GM18511 (cell line): ENCODE results near the gene B3GNT5.
"Not testable (repeated sequence)": the region's sequence is repeated elsewhere in the genome, so short reads cannot be mapped to it uniquely, and the experiment has no call there.

ENCODE experiments used
- ATAC-seq: cut with Tn5 transposase; IDR thresholded peaks from one replicate; pipeline ENCODE4 v1.9.1; 2021; ENCODE audit warnings: mild to moderate bottlenecking, moderate library complexity; ENCODE audit not compliant: unreplicated experiment

Gene B3GNT5

DNA sequence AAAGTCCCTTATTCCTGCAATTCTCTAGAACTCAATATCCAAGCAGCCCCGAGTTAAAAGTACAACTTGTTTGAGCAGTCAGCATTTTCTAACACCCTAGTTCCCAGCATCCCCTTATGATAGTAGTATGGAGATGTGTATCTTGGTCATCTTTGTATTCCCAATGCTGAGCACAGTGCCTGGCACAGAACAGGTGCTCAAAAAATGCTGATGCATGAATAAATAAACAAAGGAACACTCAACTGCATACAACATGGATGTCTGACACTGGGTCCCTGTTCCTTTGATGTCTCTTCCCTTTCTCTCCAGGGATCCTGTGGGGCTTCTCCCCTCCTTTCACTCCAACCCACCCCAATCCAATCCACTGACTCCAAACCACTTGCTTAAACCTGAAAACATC is 23.9 kb upstream of the B3GNT5 start:
- ATAC-seq: no peak

- ATAC-seq: not testable (repeated sequence)
Observed at GRCh38 chr3:183230251-183230650, 22.8 kb upstream of the B3GNT5 start.

DNA sequence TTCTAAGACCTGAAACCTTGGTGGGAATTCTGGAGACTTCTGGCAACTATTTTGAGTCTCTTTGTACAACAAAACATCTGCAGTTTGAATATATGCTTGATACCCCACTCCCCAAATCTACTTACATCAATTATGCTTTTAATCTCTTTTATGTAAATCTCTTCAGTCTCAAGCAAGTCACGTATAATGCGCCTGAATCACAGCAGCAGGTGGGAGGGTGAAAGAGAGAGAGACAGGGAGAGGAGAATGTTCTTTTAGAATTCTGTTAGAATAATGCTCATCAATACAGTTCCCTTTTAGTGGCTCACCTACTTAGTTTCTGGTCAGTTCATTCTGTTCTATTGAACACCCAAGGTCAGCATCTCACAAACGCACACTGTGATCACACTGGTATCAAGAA is 22.2 kb upstream of the B3GNT5 start:
- ATAC-seq: no peak

DNA sequence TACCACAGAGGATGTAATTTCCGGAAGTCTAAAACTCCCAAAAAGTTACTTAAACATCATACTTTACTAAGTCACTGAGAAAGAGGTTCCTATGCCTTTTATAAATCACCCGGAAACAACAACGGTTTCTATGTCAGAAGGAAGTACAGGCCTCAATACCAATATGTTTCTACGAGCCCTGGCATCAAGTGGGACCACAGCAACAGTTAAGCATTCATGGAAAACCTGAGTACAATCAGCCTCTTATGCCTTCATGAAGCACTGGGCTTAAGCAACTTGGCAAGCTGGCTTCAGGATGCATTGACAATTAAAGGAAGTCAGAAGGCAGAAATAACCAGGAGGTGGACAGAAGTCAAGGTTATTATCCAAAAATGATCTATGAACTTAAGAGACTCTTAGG is 19.1 kb upstream of the B3GNT5 start:
- no peak for ATAC-seq

DNA sequence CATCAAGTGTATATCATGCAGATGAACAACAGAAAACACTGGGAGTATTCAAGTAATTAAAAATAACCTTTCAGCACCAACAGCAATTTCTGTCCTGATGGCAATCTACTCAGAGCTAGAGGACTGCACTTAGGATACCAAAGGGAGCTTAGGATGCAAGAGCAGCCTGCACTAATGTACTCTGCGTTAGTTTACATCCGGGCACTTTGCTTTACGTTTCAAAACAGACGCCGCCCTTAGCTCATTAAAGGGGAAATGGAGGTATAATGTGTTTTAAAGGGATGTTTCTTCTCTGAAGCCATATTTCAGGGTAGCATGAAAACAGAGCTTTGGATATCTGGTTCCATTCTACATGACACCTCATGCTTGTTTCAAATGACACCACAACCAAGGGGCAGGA is 14.0 kb upstream of the B3GNT5 start:
- ATAC-seq: no peak

GRCh38 chr3:183242431-183242830 is 10.6 kb upstream of the B3GNT5 start:
- no peak for ATAC-seq

- no peak for ATAC-seq
Observed at GRCh38 chr3:183244219-183244618, 8.8 kb upstream of the B3GNT5 start.

DNA sequence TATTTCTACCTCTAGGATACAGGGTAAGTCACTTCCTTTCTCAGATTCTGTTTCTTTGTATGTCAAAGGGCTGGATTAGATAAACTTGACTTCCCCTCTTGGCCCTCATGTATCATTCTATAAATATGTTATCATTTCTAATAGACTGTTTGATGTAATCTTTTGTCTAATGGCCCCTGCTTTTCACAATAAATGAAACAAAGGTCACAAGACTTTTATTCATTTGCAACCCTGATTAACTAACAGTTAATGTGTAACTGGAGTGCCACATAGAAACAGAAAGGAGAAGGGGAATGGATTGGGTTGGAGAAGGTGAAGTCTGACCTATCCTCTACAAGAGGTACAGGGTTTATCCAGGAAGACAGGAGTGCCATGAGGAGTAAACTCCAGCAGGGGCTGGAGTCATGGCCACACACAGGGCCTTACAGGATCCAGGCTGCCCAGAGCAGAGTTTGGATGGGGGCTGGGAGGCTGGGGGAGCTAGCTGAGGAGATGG is 8.0 kb upstream of the B3GNT5 start:
- ATAC-seq: no peak

GRCh38 chr3:183247011-183247589 is 6.0 kb upstream of the B3GNT5 start:
- no peak for ATAC-seq

- ATAC-seq: no peak
Observed at GRCh38 chr3:183249006-183249718, 3.9 kb upstream of the B3GNT5 start.

- ATAC-seq: no peak
Observed at GRCh38 chr3:183252118-183252782, 803 bp upstream of the B3GNT5 start.

DNA sequence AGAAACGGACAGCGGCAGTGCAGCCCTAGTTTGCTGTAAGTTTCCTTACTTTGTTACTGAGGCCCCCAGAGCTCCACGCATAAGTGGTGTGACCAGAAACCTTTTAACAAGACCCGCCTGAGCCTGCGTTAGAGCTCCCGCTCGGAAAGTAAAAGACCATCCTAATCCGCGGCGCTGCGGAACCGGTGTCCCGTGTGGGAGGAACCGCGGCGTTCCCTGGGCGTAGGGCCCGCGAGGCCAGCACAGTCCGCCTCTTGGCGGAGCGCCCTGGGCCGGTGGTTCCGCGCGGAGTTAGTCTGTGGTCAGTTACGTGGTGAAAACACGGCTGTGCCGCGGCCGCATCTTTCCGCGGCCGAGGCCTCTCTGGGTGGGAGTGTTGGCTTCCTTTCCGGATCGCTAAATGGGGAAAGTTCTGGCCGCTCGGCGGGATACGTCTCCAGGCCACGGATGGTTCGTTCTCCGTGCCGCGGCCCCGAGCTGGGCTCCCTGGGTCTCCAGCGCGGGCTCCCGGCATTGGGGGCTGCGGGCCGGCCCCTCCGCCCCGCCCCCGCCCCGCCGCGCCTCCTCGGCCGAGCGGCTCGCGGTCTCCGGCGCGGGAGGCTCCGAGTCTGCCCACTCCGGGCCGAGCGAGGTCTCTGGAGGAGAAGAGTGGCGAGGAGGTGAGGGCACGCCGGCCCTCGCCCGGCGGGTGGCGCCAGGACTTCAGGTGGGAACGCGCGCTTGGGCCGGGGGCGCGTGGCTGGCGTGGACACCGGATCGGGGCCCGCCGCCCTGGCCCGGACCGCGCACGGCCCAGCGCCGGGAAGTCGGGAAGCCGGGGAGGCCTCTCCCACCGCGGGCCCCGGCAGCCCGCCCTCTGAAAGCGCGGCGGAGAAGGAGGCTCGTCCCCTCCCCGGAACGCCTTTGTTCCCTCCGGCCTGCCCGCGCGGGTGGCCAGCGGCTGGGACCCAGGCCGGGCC is 754 bp downstream of the B3GNT5 start:
- no peak for ATAC-seq

- no peak for ATAC-seq
Observed at GRCh38 chr3:183254487-183255347, 1.7 kb downstream of the B3GNT5 start.

GRCh38 chr3:183255348-183255730 is 2.3 kb downstream of the B3GNT5 start:
- ATAC-seq: no peak

DNA sequence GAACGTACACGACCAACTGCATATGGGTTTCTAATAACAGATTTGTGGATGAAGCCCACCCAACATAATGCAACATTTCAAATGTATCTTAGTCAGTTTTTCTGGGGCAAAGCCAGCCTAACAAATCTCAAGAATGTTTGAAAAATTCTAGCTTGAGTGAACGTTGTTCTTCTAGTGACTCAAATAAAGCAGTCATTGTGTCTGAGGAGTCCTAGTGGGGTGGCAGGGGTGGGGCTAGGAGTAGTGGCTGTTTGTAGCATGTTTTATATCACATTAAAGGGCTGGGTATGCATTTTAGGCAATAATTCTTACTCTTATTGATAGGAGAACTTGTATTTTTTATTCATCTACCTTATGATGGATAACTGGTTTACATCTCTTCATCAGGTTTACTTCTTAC is 6.0 kb downstream of the B3GNT5 start:
- ATAC-seq: no peak

DNA sequence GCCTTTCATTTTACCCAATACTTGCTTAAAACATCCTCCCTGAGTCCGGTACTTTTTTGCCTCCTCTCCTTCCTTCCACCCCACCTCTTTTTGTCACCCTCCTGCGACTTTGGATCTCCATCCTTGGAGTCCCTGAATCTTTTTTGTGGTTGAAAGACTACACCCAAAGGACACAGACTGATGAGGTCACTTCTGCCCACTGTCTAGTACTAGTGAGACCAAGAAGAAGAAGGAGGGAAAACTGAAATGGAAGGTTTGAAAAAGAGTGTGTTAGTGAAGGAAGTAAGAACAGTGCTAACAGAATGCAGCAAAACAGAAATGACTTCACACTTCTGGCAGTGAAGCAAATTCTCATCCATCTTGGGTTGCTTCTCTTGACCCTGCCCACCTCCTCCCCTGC is 6.6 kb downstream of the B3GNT5 start:
- ATAC-seq: no peak

DNA sequence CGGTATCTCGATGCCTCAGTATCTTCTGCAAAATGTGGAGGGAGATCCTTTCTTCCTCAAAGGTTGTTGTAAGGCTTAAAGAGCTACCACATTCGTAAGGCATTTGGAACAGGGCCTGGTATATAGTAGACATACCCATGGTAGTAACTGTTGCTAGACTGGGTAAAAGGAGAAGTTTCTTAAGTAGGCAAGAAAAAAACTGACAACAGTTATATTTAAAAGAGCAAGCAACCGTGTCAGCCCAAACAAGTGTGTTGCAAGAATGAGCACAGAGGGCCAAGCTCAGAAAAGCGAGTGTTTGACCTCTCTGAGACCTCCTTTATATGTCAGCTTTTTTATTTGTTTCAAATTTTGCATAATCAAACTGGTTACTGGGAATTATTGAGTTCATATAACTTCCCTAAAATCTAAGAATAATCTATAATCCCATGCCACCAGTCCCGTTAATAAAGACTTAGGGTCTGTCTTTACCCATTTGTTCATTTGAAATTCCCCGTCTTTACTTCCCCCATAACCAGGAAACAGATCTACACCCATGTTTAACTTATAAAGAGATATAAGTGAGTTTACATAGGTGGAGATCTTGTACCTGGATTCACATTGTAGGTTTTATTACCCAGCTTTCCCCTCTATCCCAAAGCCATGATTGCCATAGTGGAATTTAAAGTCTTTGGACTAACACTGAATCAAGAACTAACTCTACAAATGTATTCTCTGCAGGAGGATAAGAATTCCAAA is 7.3 kb downstream of the B3GNT5 start:
- no peak for ATAC-seq

DNA sequence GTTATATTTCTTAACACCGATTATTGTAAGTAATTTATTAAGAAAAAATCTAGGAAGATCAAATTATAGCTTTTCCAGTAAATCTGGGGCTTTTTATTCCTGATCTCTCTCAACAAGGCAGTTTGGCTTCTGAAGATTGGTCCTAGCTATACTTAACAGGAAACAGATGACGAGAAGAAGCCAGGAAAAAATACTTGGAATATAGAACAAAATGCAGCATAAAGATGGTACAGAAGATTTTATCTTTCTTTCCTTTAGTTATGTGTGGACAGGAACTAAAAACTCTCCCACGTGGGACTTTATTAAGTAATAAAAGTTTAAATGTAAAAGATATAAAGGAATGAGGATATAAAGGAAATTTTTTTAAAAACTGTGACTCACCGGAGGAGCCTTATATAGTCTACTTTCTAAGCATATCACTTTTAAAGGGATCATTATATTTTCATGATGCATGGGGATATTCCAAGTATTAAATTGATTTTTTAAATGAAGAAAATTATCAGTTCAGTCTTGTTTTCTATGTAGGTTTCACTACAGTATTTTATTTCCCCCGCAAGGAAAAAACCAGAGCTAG is 8.2 kb downstream of the B3GNT5 start:
- ATAC-seq: no peak

DNA sequence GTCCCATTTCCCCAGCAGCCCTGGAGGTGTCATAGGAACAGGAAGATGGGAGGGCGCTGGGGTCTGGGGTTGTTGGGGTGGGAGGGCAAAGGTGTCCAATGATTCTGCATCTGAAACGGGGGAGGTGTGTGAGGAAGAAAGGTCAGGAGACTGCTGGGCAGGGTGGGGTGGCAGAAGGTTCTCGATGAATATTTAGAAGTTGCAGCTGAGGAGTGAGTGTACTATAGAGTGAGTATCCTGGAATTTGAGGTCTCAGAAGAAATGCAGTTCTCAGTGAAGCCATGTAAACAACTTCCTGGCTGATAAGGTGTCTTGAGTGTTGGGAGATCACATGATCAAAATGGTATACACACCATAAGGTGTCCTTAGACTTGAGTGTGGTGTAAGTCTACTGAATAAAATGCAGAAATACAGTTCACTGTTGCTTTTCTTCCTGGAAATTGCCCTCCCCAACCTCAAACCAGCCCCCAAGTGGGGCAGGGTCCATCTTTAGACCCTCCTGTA is 9.9 kb downstream of the B3GNT5 start:
- no peak for ATAC-seq
